Spleen (tissue), 7 donors: ENCODE results near the gene SMIM14.

Experiments used
- POLR2A ChIP-seq, 3 donors: fragments of 450-650 bp; IDR thresholded peaks; one replicate each; pipeline ENCODE4 v1.5.1; 2017; ENCODE audit warnings: antibody characterized with exemption in 3 of 3, mild to moderate bottlenecking in 1 of 3
- POLR2AphosphoS5 ChIP-seq, 3 donors: sonication (generic); formaldehyde crosslinking; IDR thresholded peaks; one replicate each; pipeline ENCODE4 v1.5.1; 2017; ENCODE audit warnings: antibody characterized with exemption in 3 of 3
- TF ChIP-seq, protein P1 (sequence below), 11 experiments: fragments of 200-600 bp in 7 of 11; fragments of 450-650 bp in 4 of 11; sonication (generic) in 4 of 11; IDR thresholded peaks in 8 of 11; conservative IDR thresholded peaks in 3 of 11; 1 replicate in 7 of 11; 2 replicates in 4 of 11; pipeline versions ENCODE4 v1.4.0 to v1.8.0; 2016 to 2021; ENCODE audit warnings: antibody characterized with exemption in 11 of 11, inconsistent platforms in 4 of 11, mild to moderate bottlenecking in 1 of 11
- donor health status: DM: no; HTN: no; CAD: no; lungs with moderate emphysema.
- donor health status: DM: no; HTN: no; CAD: no.
- donor health status: DM: no; HTN: no; CAD: no.

DNA sequence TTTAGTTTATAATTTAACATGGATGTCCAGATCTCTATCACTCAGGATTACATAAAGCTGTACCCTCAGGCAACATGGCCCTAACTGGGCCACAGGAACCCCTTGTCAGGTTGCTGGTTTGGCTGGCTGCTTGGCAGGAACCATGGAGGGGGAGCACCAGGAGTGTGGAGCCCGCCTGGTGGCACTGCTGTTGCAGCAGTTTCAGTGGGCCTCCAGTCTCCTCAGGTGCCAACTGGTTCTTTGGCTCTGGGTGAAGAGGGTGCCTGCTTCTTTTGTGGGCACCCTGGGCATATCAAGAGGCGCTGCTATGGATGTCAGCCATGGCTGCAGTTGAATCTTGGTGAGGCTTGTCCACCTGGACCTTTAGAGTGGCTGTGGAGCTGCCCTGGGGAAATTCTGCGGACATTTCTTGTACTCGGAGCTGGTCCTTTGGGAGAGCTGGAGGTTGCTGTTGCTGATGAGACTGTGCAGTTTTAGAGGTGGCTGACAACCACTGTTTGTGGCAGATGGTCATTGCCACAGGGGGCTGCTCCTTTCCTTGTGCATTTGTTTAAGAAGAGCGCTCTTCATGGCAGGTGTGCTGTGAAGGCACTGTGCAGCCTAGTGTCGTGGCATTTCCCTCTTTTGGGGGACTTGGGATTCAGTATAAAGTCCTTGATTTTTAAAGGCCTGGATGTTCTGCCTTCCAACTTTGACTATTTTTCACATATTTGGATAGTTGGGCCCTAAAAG is 10.3 kb upstream of the SMIM14 start:
- TF ChIP-seq, protein P1, sequence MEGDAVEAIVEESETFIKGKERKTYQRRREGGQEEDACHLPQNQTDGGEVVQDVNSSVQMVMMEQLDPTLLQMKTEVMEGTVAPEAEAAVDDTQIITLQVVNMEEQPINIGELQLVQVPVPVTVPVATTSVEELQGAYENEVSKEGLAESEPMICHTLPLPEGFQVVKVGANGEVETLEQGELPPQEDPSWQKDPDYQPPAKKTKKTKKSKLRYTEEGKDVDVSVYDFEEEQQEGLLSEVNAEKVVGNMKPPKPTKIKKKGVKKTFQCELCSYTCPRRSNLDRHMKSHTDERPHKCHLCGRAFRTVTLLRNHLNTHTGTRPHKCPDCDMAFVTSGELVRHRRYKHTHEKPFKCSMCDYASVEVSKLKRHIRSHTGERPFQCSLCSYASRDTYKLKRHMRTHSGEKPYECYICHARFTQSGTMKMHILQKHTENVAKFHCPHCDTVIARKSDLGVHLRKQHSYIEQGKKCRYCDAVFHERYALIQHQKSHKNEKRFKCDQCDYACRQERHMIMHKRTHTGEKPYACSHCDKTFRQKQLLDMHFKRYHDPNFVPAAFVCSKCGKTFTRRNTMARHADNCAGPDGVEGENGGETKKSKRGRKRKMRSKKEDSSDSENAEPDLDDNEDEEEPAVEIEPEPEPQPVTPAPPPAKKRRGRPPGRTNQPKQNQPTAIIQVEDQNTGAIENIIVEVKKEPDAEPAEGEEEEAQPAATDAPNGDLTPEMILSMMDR (IDR thresholded peaks at IDR 0.05 in 8 of 11, conservative IDR thresholded peaks at IDR 0.05 in 3 of 11), result no peak
- TF ChIP-seq POLR2AphosphoS5 (IDR thresholded peaks at IDR 0.05) (no peak), POLR2A (IDR thresholded peaks at IDR 0.05) (no peak)
